GM21723 (cell line): ENCODE results near the gene UGT1A6.
"Not testable (repeated sequence)": the region's sequence is repeated elsewhere in the genome, so short reads cannot be mapped to it uniquely, and the experiment has no call there.

ENCODE experiments used
- ATAC-seq: cut with Tn5 transposase; IDR thresholded peaks from one replicate; pipeline ENCODE4 v1.9.1; 2021; ENCODE audit warnings: mild to moderate bottlenecking, moderate library complexity; ENCODE audit not compliant: unreplicated experiment

The UGT1A6 gene

DNA sequence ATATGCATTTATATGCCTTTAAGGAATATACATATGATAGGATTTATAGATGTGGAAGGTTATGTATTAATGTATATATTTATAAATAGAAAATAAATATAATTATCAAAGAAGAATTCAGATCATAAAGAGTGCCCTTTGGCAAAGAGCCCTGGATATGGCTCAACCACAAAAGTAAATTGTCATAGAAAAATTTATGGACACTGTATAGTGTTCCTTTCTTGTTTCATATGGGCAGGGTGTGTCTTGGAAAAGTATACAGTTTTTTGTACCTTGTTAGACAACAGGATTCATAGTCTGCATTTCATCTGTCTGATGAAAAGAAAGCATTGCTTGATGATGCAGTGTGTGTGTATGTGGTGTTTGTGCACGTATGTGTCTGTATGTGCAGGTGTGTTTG lies 8.1 kb upstream of the UGT1A6 start:
- no peak for ATAC-seq

DNA sequence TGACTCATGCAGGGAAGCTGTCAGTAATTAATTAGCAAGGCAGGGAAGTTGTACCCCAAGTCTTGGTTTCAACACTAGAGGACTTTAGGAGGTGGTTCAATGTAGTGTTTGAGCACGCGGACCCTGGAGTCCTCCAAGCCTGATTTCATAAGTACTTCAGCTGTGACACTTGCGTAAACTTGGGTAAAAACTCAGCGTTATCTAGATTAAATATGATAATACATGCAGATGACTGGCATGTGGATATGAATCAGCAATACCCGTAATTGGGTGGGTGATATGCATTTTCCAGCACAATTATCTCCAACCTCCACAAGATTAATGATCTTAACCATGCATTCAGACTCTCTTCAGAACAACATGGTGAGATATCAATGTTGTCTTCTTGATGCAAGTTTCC lies 5.8 kb upstream of the UGT1A6 start:
- no peak for ATAC-seq

DNA sequence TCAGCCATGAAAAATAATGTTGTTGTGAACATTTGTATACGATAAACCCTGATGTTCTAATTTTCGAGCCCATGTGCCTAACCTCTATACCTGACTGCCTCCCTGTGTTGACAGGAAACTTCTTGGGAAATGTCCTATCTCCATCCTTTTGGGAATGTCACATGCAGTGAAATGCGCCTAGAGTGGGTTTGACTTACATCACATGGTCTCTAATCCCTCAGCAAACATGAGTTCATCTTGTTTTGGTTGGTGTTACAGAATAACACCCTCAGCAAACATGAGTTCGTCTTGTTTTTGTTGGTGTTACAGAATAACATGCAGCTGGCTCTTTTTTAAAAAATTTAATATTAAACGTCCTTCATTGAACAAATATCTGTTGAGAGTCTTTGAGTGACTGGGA lies 4.3 kb upstream of the UGT1A6 start:
- ATAC-seq: no peak

DNA sequence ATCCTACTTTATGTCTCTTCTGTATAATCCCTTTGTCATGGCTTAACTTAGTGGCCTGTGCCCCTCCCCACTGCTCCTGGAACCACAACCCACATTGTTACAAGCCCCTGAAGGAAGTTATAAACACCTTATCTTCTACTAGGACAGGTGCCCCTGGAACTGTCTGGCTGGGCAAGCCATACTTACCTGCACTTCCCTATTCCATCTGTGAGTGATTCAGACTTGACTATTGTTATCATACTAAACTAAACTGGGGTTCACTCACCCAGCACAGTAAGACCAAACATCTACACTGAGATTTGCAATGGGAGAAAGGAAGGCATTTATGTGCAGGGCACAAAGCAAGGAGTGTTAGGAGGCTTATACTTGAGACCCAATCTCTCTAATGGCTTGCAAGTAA lies 3.7 kb upstream of the UGT1A6 start:
- ATAC-seq: no peak

DNA sequence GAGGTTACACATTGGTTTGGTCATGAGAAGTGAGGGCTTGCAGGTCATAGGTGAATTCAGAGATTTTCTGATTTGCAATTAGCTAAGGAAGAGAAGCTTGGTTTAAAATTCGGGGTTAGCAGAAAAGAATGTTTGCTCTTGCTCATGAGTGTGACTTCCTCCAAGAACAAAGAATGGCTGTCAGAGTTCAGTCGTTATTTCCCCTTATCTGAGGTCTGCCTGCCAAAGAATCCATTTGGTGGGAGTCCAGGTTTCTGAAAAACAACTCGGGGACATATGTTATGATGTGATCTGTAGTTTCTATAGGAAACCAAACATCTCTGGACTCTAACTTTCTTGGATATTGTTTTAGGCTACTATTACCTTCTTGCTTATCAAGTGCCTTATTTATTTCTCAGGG lies 3.2 kb upstream of the UGT1A6 start:
- ATAC-seq: no peak

DNA sequence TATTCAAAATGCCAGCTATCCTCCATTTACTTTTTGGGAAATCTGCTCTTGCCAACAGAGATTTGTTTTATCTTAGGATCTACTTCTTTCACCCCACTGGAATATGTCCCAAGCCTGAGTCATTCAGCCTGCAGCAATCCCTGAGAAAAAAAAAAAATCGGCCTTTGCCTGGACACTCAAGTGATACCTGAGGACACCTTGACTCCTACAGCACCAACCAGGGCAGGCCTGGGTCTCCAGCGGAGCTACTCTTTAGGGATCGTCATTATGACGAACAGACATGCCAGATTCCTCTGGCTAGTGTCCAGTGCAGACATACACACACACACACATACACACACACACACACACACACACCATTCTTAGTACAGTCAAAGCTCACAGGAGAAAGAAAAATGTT lies 2.2 kb upstream of the UGT1A6 start:
- no peak for ATAC-seq

DNA sequence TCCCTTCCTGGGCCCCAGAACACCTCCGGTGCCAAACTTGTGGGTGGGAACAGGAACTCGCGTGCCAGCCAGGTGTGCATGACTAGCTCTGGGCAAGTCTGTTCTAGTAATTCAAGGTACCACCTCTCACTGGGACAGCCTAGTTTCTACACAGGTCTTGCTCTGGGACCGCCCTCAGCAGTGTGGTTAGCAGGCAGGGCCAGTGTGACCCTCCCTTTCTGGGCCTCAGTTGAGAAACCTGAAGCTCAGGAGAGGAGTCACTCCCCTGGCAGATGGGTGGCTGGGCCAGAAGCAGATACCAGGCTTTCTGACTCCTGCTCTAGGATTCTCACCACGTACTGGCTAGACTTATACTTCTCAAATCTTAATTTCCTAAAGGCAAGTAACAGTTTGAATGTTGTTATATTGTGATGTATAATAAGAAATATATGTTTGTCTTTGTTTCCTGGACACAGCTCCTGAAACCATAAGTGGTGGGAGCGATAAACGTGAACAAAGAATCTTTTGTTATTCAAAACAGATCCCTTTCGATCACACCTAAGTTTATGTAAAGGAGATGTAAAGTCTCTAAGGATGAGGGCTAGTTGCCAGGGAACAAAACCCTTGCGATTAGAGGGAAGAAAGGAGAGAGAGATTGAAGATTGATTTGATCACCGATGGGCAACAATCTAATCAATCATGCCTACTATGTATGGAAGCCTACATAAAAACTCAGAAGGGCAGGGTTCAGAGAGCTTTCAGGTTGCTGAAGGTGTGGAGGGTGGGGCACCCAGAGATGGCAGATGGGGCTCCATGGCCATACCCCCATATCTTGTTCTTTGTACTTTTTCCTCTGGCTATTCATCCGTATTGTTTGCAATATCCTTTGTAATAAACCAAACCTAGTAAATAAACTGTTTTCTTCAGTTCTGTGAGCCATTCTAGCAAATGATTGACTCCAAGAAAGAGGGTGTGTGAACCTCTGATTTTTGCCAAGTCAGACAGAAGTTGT lies 952 bp upstream of the UGT1A6 start:
- ATAC-seq: no peak

DNA sequence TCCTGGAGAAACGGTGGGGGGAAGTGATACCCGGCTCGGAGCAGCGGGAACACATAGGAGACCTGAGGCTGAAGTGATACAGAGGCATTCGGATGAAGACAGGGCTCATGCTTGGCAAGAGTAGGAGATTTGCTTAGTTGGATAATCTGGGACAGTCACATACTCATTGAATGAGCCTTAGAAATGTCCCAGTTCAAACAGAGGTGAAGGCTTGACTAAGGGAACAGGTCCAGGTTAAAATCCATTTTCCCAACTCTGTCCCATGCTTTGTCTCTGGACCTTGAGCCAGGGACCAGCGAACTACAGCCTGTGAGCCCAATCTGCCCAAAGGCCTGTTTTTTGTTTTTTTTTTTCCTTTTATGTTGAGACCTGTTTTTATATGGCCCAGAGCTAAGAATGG lies 1.3 kb downstream of the UGT1A6 start:
- ATAC-seq: no peak

DNA sequence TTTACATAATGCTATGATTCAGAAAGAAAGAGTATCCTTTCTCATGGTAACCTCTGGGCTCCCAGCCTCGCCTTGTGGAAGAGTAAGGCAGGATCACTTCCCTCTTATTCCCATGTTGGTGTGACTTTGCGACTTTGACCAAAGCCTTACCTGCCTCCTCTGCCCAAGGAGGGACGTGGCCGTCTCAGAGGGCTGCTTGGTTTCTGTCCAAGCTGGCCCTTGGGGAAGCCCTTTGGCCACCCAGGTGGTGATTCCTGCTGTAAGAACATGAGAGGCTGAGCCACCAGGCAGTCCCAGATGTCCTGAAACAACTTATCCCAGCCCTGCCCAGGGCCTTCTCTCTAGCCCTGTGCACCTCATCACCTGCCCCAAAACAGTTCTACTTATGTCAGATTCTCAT lies 6.0 kb downstream of the UGT1A6 start:
- no peak for ATAC-seq

DNA sequence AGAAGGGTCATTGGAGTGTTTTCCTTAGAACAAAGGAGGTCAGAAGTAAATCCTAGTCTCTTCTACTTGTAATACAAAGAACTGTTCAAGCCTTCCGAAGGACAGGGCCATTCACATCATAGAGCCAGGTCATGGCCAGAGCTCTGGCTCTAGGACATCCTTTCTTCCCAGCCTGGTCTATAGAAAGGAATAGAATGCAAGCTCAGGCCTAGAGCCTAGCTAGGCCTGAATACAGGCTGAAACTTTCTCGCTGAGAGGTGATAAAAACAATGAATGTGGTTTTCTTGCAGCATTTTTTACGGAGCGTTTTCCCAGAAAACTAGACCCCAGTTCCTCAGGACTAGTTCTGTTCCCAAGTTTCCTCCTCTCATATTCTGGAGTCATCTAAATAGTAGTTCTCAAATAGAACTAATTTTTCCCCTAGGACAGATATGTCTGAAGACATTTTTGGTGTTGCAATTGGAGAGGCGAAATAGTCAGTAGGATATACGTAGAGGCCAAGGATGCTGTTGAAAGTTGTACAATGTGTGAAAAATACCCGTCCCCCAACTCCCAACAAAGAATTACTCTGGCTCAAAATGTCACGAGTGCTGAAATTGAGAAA lies 6.8 kb downstream of the UGT1A6 start:
- no peak for ATAC-seq

DNA sequence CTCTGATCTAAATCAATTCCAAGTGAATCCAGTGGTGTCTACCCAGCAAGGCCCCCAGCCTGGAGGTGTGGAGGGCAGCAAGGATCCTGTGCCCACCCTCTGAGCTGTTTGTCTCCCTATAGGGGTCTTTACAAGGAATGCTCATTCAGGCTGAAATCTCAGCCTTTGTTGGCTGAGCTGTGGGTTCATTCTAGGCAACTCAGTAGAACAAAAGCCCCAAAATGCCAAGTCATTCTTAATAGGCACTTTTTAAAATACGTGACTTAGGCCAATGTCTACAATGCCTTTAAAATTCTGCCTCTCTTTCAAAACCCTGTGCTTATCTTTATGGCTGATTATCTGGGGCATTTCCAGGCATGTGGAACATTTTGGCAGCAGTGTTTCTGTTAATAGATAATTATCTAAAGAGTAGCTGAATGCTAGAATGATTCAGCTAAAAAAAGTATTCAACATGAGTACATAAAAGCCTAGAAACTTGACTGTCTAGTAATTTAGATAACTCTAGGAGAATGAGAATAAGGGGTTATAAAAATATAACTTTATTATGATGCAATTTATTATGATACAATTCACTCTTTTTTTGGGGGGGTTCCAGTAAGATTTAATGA lies 7.4 kb downstream of the UGT1A6 start:
- no peak for ATAC-seq

DNA sequence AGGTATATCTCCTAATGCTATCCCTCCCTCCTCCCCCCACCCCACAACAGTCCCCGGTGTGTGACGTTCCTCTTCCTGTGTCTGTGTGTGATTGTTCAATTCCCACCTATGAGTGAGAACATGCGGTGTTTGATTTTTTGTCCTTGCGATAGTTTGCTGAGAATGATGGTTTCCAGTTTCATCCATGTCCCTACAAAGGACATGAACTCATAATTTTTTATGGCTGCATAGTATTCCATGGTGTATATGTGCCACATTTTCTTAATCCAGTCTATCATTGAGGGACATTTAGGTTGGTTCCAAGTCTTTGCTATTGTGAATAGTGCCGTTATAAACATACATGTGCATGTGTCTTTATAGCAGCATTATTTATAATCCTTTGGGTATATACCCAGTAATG lies 8.2 kb downstream of the UGT1A6 start:
- not testable (repeated sequence) for ATAC-seq

DNA sequence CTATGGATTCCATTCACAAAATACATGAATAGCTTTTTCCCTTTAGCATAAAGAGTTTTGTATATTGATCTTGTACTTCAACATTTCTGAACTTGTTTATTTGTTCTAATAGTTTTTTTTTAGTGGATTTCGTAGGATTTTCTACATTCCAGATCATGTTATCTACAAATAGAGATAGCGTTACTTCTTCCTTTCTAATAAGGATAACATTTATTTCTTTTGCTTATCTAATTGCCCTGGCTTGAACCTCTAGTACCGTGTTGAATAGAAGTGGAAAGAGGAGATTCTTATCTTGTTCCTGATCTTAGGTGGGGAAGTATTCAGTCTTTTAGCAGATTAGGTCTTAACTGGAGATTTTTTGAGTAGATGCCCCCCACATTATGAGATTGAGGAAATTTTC lies 9.5 kb downstream of the UGT1A6 start:
- ATAC-seq: no peak

DNA sequence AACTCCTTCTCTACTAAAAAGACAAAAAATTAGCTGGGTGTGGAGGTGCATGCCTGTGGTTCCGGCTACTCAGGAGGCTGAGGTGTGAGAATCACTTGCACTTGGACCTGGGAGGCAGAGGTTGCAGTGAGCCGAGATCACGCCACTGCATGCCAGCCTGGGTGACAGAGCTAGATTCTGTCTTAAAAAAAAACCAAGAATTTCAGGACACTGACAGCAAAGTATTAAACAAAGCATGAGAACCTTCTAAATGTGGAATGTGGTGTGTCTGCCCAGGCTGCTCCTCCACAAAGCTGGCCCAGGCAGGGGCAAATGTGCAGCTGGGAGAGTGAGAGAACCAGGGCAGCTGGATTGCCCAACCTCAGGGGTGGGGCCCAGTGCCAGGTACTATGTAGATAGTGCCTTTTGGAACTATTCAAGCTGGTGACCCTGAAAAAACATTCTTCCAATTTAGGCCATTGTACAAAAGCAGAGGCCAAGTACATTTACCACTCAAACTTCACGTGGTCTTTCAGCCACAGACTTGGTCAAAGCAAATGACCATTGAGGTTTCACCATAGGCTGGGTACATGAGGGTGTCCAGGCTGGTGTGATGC lies 13.3 kb downstream of the UGT1A6 start:
- ATAC-seq: no peak

DNA sequence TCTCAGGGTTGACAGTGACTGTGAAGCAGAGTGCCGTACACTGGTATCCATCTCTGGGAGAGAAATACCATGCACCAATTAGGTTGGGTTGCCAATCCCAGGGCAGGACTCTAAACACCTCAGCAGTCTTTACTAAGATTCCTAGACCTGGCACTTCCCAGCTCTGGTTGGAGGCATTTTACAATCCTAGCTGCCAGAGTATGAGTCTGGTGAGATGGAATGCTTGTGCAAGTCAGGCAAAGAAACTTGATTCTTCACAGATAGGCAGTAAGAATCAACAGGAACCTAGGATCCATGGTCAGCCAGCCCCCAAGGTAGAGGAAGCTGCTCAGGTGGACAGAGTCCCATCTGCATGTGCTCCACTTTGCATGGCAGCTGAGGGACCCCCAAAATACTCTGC lies 14.0 kb downstream of the UGT1A6 start:
- ATAC-seq: no peak

DNA sequence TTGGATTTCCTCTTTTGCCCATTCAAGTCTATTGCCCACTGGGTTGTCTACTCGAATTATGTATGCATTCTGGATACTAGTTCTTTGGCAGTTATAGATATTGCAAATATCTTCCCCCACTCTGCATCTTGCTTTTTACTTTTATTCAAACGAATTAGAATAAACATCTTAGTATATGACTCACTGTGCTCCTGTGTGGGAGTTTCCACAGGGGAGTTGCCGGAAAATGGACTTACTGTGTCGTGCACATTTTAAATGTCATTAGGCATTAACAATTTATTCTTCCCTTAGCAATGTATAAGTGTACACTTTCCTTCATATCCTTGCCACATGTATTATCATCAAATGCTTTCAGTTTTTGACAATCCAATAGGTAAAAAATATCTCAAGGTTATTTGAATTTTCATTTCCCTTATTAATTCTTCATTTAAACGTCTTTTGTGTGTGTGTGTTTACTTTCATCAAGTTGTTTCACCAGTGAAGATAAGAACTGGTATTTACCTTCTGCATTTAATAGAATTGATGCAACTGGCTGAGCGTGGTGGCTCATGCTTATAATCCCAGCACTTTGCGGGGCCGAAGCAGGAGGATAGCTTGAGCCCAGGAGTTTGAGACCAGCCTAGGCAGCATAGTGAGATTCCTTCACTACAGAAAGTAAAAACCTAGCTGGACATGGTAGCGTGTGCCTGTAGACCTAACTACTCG lies 15.4 kb downstream of the UGT1A6 start:
- no peak for ATAC-seq

DNA sequence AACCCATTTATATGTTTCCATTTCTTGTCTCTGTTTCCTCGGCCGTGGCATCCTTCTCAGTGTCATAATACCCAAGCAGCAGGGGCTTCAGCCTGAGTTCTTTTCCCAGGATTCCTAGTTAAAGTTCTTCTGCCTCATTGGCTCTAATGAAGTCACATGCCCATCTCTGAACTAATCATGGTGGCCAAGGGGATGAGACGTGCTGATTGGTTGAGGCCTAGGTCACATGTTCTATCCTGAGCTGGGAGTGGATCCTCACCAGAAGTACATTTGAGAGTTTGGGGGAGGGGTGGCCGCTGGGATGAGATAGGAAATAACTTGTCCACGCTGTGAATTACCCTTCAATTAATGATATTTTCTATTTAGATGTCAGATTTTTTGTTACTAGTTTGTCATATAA lies 16.3 kb downstream of the UGT1A6 start:
- no peak for ATAC-seq

DNA sequence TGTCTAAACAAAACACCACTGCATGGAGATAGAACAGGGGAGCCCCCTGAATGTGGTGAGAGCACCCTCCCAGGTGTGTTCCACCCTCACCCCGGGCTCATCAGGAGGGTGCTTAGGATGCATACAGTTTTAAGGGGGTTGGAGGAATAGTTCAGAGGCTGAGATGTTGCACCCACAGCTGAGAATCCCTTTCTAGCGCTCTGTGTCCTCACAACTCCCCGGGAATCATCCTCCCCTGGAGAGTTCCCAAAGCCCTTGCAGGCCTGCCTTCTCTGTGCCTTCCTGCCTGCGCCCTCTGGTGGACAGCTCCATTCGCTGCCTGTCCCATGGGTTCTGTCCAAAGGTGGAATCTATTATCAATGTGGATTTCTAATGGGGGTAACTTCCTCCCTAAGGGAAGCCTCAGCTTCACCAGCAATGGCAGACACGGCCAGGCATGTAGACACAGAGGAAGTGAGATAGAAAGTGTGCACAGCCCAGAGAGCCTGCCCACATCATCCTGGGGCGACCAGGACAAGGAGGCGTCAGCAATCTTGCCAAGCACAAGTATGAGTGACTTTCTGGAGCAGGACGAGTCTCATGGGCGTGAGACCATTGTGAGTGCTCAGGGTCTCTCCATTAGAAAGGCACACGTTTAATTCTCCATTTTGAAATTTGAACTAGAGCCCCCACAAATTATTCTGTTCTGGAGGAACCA lies 18.8 kb downstream of the UGT1A6 start:
- peak; percentile 60 for ATAC-seq

DNA sequence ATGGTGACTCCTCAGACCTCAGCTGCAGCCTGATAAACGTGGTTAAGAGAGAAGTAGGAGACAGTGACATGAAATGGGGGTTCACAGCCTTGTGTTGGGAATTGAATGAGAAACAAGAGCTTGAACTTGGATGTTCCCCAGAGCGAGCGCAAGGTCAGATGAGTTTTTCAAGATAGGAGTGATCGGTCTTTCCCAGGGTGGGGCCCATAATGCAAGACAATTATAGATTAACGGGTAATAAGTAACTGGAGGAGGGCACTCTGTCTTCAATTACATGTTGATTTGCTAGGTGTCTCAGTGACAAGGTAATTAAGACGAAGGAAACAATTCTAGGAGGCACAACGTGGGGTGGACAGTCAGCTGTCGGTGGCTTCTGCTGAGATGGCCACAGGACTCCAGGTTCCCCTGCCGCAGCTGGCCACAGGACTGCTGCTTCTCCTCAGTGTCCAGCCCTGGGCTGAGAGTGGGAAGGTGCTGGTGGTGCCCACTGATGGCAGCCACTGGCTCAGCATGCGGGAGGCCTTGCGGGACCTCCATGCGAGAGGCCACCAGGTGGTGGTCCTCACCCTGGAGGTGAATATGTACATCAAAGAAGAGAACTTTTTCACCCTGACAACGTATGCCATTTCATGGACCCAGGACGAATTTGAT lies 20.0 kb downstream of the UGT1A6 start, which contains the start of gene UGT1A5:
Gene UGT1A5 (plus strand): TSS at position 297 of the 651 bp plus-strand sequence. CDS start 85 bp downstream, at position 382.
- ATAC-seq: no peak

DNA sequence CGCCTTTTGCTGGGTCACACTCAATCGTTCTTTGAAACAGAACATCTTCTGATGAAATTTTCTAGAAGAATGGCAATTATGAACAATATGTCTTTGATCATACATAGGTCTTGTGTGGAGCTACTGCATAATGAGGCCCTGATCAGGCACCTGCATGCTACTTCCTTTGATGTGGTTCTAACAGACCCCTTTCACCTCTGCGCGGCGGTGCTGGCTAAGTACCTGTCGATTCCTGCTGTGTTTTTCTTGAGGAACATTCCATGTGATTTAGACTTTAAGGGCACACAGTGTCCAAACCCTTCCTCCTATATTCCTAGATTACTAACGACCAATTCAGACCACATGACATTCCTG lies 20.5 kb downstream of the UGT1A6 start:
- ATAC-seq: no peak
